ENCODE results near the gene CACNB4. TPM values are rescaled to one million over a fixed set of nuclear protein-coding genes. Genes with fewer than 3 reads are reported as not detected.

CACNB4 gene
- total and polyA plus RNA-seq, 10 of the 15 experiments (the other 5 are each of a cell fraction or from before 2014, with no cell fraction given): 2.0 to 21.6 (median 9.3) TPM

GRCh38 chr2:152042636-152043615 lies 55.9 kb downstream of the CACNB4 start:
- no peak overlapping the region for H3K9ac ChIP-seq (ENCODE audit: control insufficient read depth, insufficient read depth, low read length)
- BruUV-seq (replicated peaks): no TSS peak
- SMC1A ChIA-PET (ENCODE audit: uncharacterized antibody, unreplicated experiment): interaction anchor here (1.4 to 2.5 kb wide), 2 partner anchors 132 to 593 kb away, joined by 3 to 7 read pairs; no protein-coding TSS in a partner anchor
- H3K36me3 ChIP-seq (ENCODE audit: control insufficient read depth in 2 of 2, insufficient read depth in 2 of 2, low read length in 1 of 2): no peaks in the 10 kb centered on the region
- RAD21 ChIA-PET (ENCODE audit: unreplicated experiment): interaction anchor here (0.6 kb wide), 1 partner anchor 126 kb away, joined by 3 read pairs; no protein-coding TSS in a partner anchor
- peaks cover 3% of the 10 kb centered on the region for H3K79me2 ChIP-seq (ENCODE audit: control insufficient read depth, insufficient read depth, low read length)
- DNase-seq (ENCODE audit: low read depth, low spot score) (no peak), ATAC-seq (no peak), FAIRE-seq (no peak)
- H4K20me1 ChIP-seq (ENCODE audit: control insufficient read depth, insufficient read depth): no peaks in the 10 kb centered on the region
- no peak overlapping the region; the same call in 1 of the 2 replicates for H2AFZ ChIP-seq (ENCODE audit: control insufficient read depth, low read depth, low read length)
- no peak overlapping the region for H3K4me2 ChIP-seq (ENCODE audit: control insufficient read depth, insufficient read depth)
- CTCF ChIA-PET: interaction anchor here (3.6 kb wide), 1 partner anchor 17 kb away, joined by 14 read pairs; no protein-coding TSS in a partner anchor
- in situ Hi-C loops (cut with MboI) (no loop called here), intact Hi-C loops (cut with micrococcal nuclease; ENCODE audit: unreplicated experiment) (loop anchor here (10.0 kb wide), 1 partner anchor 522 kb away; no protein-coding TSS in a partner anchor)
- peaks cover 25% of the 10 kb centered on the region for H3K4me1 ChIP-seq (ENCODE audit: control insufficient read depth, insufficient read depth, low read length)
- no peak overlapping the region for H3K4me3 ChIP-seq
- TF ChIP-seq PML (IDR thresholded peaks at IDR 0.05; ENCODE audit: low read length): no peak
- TF ChIP-seq SRF (IDR thresholded peaks at IDR 0.05; ENCODE audit: low read depth in 2 of 2, low read length in 2 of 2): peak in 1 of 2 experiments; percentile 74; a peak in 2 of 4 replicates
- no peak overlapping the region for H3K27ac ChIP-seq (ENCODE audit: control insufficient read depth, insufficient read depth)
- WGBS (ENCODE audit: insufficient coverage, insufficient replicate concordance, low lambda C conversion rate, missing lambda C conversion rate): 37% methylated on average over 16 of the region's 16 CpGs
- no peaks in the 10 kb centered on the region for H3K9me3 ChIP-seq (replicated peaks; ENCODE audit: control insufficient read depth, insufficient read depth, low read length)
- POLR2A ChIA-PET: no interaction called here
- H3K27me3 ChIP-seq (replicated peaks in 1 of 2; ENCODE audit: control insufficient read depth in 2 of 2, insufficient read depth in 2 of 2, low read length in 1 of 2): no peaks in the 10 kb centered on the region

- FAIRE-seq: no peak
- H2AFZ ChIP-seq (ENCODE audit: control insufficient read depth, low read depth, low read length): no peak overlapping the region
- RAD21 ChIA-PET (ENCODE audit: unreplicated experiment): interaction anchor here (0.7 to 3.0 kb wide), 11 partner anchors 8 to 1482 kb away, joined by 3 to 25 read pairs (median 6); partner anchors contain the start of gene STAM2
Observed at GRCh38 chr2:152038441-152038958, 60.3 kb downstream of the CACNB4 start.

More at GRCh38 chr2:152038441-152038958, 60.3 kb downstream of the CACNB4 start:
- Histone ChIP-seq H3K79me2 (ENCODE audit: control insufficient read depth, insufficient read depth, low read length) (peaks cover 2% of the 10 kb centered on the region), H3K27ac (ENCODE audit: control insufficient read depth, insufficient read depth) (no peak overlapping the region), H3K4me3 (no peak overlapping the region), H3K27me3 (replicated peaks in 1 of 2; ENCODE audit: control insufficient read depth in 2 of 2, insufficient read depth in 2 of 2, low read length in 1 of 2) (no peaks in the 10 kb centered on the region), H3K9me3 (replicated peaks; ENCODE audit: control insufficient read depth, insufficient read depth, low read length) (no peaks in the 10 kb centered on the region), H3K36me3 (ENCODE audit: control insufficient read depth in 2 of 2, insufficient read depth in 2 of 2, low read length in 1 of 2) (no peaks in the 10 kb centered on the region), H3K4me2 (ENCODE audit: control insufficient read depth, insufficient read depth) (no peak overlapping the region), H4K20me1 (ENCODE audit: control insufficient read depth, insufficient read depth) (no peaks in the 10 kb centered on the region), H3K9ac (ENCODE audit: control insufficient read depth, insufficient read depth, low read length) (no peak overlapping the region), H3K4me1 (ENCODE audit: control insufficient read depth, insufficient read depth, low read length) (no peaks in the 10 kb centered on the region)
- POLR2A ChIA-PET: interaction anchor here (0.7 to 1.2 kb wide), 2 partner anchors 137 to 582 kb away, joined by 3 to 5 read pairs; partner anchors contain the start of gene STAM2
- ATAC-seq (no peak), DNase-seq (ENCODE audit: low read depth, low spot score) (no peak)
- 76% methylated on average over 5 of the region's 5 CpGs for WGBS (ENCODE audit: insufficient coverage, insufficient replicate concordance, low lambda C conversion rate, missing lambda C conversion rate)
- TF ChIP-seq BCL11A (IDR thresholded peaks at IDR 0.05; ENCODE audit: low read depth, low read length): no peak
- TF ChIP-seq JUNB (IDR thresholded peaks at IDR 0.05): no peak
- TF ChIP-seq KDM1A (IDR thresholded peaks at IDR 0.05; ENCODE audit: borderline replicate concordance): no peak
- no peak for TF ChIP-seq MTA3 (IDR thresholded peaks at IDR 0.05; ENCODE audit: borderline replicate concordance, low read length)
- TF ChIP-seq NFYA (IDR thresholded peaks at IDR 0.05; ENCODE audit: borderline replicate concordance, low read depth, low read length): no peak
- no peak for TF ChIP-seq ZSCAN29 (IDR thresholded peaks at IDR 0.05)
- TF ChIP-seq SUZ12 (IDR thresholded peaks at IDR 0.05; ENCODE audit: unreplicated experiment): no peak
- TF ChIP-seq IRF4 (IDR thresholded peaks at IDR 0.05; ENCODE audit: low read depth, low read length): no peak
- no peak for TF ChIP-seq RB1 (IDR thresholded peaks at IDR 0.05; ENCODE audit: borderline replicate concordance)
- no peak for TF ChIP-seq FOXM1 (IDR thresholded peaks at IDR 0.05; ENCODE audit: low read depth, low read length)
- TF ChIP-seq MEF2B (IDR thresholded peaks at IDR 0.05; ENCODE audit: partially characterized antibody, poor library complexity, severe bottlenecking): no peak
- TF ChIP-seq MAX (IDR thresholded peaks at IDR 0.05; ENCODE audit: low read depth, low read length): no peak
- in situ Hi-C loops (cut with MboI) (loop anchor here (10.0 kb wide), 1 partner anchor 296 kb away; the partner anchor contains the start of gene FMNL2), intact Hi-C loops (cut with micrococcal nuclease; ENCODE audit: unreplicated experiment) (loop anchor here (5.0 kb wide), 1 partner anchor 299 kb away; the partner anchor contains the start of gene FMNL2)
- SMC1A ChIA-PET (ENCODE audit: uncharacterized antibody, unreplicated experiment): interaction anchor here (0.6 to 4.0 kb wide), 12 partner anchors 9 to 597 kb away, joined by 3 to 26 read pairs (median 4); no protein-coding TSS in a partner anchor
- CTCF ChIA-PET: interaction anchor here (0.5 to 4.7 kb wide), 17 partner anchors 10 to 786 kb away, joined by 3 to 50 read pairs (median 4); partner anchors contain the start of gene STAM2
- no TSS peak for BruUV-seq (replicated peaks)
